GM19372 (cell line): ENCODE data around the gene PDE11A.
"Not testable (repeated sequence)": the region's sequence is repeated elsewhere in the genome, so short reads cannot be mapped to it uniquely, and the experiment has no call there.

Experiments
- ATAC-seq: cut with Tn5 transposase; IDR thresholded peaks from one replicate; pipeline ENCODE4 v1.9.1; 2021; ENCODE audit warnings: mild to moderate bottlenecking, low read depth, moderate library complexity; ENCODE audit not compliant: unreplicated experiment

Gene PDE11A

GRCh38 chr2:178012639-178013038, 59.9 kb downstream of the PDE11A start:
- ATAC-seq, result no peak

DNA sequence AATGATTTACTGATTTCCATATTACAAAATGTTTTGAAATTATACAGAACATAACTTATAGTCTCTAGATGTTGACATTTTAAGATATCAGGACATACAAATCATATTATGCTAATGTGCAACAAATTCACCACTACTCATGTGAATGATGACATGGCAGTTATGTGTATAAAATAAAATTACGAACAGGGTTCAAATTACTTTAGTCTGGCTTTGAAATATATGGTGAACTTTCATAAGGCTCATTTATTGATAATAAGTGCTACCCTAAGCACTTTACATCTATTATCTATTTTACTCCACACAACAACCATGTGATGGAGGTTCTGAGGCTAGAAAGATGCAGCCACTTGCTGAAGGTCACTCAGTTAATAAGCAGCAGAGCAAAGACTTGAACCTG, 62.8 kb downstream of the PDE11A start:
- ATAC-seq, result no peak

GRCh38 chr2:178008636-178009289, 63.8 kb downstream of the PDE11A start:
- ATAC-seq, result no peak

DNA sequence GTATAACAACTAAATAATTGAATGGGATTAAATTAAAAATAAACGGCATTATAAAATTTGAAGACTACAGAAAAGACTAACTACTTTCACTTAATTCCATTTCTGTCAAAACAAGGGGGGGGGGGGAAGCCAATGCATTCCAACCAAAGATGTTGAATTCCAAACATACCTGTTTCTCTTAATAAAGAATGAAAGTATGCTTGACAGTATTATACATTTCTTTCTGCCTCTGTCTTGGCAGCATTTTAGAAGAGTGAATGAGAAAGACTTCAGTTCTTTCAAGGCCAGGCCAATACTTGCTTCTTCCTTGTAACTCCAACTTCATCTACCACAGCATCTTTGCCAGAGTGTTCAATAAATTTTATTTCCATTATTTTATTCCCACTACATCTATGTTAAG, 65.9 kb downstream of the PDE11A start:
- ATAC-seq, result no peak

- ATAC-seq, result no peak
These were observed 66.8 kb downstream of the PDE11A start for GRCh38 chr2:178005756-178006155.

DNA sequence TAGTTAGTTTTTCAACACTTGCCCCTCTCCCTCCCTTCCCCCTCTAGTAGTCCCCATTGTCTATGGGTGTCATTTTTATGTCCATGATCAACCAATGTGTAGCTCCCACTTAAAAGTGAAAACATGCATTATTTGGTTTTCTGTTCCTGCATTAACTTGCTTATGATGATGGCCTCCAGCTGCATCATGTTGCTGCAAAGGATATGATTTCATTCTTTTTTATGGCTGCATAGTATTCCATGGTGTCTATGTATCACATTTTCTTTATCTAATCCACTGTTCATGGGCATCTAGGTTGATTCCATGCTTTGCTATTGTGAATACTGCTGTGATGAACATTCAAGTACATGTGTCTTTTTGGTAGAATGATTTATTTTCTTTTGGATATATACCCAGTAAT, 70.5 kb downstream of the PDE11A start:
- ATAC-seq, result no peak

GRCh38 chr2:177998996-177999395, 73.6 kb downstream of the PDE11A start:
- ATAC-seq, result no peak

- ATAC-seq, result no peak
These were observed 74.6 kb downstream of the PDE11A start for GRCh38 chr2:177998006-177998405.

DNA sequence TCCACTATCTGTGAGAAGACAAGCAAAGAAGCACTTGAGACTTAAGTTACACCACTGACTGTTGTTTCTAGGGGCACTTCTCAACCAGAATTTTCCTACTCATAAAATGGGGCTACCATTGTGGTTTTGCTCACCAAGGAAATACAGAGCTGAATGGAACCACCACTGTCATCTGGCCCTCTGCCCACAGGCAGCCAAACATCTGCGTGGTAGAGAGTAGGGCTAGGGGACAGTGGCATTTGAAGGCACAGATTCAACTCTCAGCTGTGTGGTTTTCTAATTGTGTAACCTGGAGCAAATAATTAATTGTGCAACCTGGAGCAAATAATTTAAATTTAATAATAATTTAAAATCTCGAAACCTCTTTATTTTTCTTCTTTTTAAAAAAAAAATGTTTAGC, 79.6 kb downstream of the PDE11A start:
- no peak for ATAC-seq

DNA sequence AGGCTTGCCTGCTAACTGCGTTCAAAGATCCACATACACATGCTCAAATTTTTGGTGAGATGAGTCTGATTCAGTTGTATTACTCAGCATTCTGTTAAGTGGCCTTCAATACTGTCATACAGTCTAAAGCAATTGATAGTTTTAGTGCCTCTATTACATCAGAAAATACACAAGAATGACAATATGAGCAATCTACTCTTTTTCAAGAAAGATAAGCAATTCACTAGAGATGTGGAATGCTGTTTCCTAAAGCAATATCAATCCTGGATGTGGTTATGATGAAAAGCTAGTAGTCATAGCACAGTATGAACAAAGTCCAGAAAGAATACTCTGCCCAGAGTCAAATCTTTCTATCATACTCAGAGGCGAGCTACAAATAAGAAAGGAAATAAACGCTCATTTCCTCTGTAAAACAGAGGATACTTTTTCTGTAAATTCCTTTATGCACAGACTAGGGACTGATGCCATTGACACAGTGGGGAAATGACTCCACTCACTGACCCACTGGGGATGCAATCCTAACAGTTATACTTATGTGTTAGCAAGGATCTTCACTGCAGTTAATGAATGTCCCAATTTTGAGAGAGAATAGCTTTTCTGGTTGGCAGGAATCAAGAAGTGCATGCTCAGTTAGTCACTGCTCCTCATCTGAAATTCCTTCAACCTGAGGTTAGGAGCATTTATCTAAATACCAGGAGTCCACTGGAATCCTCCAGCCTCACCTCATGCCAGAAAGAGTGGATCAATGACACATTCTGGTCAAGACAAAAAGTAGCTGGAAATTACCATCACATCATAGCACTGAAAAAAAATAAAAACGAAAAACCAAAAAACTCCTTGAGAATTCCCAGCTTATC, 83.3 kb downstream of the PDE11A start:
- no peak for ATAC-seq

- no peak for ATAC-seq
These were observed 87.8 kb downstream of the PDE11A start for GRCh38 chr2:177984749-177985148.

DNA sequence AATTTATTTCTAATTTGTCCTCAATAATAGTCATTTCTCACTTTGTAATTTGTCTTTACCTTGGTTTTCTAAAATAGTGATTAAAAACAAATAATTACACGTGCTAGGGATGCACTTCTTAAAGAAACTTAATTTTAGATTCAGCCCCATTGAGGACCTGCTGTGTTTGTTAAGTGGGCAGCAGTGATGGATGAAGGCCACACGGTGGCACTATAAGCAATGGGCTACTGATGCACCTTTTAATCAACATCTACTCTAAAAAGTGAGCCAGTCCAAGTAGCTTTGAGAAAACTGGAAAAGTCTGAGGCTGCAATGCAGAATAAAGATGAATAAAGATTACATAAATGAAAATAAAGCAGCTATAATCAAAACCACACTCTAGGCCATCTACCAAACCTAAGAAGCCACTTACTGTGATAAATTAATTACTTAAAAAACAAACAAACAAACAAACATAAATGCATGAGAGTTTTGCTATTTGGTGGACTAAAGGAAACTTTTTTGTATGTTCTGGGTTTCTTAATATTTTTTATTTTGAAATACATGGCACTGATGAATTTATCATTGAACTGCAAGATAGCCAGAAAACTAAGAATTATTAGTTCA, 89.3 kb downstream of the PDE11A start:
- ATAC-seq, result peak; percentile 88

DNA sequence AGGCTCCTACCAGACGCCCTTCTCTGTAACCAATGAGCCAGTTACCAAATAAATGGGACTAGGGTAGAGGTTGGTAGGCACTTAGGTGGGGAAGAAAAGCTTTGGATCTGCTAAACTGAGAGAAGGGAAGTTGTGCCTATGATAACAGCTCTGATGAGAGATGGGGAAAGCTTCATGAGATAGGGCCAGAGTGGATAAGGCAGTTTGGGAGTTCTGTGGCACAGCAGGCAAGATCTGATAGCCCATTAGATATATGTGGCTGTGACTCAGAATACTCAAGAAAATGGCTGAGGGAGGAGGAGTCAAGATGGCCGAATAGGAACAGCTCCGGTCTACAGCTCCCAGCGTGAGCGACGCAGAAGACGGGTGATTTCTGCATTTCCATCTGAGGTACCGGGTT, 99.8 kb downstream of the PDE11A start:
- no peak for ATAC-seq

DNA sequence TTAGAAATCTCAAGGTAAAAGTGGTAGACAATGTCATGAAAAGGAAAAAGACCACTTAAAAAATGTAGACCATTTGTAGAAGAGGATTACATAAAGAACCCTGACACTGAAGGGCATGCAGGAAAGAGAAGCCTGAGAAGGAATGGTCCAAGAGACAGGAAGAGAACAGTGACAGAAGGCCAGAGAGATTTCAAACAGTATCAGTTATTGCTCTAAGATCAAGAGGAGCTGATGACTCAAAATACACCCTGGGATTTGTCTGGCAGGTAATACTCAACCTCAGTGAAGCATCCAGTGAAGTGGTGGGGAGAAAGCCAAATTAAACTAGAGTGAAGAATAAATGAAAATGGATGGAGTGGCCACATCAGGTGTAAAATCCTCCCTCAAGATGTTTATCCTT, 100.5 kb downstream of the PDE11A start:
- ATAC-seq, result no peak

GRCh38 chr2:177970670-177971454, 101.7 kb downstream of the PDE11A start:
- no peak for ATAC-seq

DNA sequence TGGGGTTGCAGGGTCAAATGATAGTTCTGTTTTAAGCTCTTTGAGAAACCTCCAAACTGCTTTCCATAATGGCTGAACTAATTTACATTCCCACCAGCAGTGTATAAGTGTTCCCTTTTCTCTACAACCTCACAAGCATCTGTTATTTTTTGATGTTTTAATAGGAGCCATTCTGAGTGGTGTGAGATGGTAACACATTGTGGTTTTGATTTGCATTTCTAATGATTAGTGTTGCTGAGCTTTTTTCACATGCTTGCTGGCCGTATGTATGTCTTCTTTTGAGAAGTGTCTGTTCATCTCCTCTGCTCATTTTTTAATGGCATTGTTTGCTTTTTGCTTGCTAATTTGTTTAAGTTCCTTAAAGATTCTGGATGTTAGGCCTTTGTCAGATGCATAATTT, 107.7 kb downstream of the PDE11A start:
- no peak for ATAC-seq

DNA sequence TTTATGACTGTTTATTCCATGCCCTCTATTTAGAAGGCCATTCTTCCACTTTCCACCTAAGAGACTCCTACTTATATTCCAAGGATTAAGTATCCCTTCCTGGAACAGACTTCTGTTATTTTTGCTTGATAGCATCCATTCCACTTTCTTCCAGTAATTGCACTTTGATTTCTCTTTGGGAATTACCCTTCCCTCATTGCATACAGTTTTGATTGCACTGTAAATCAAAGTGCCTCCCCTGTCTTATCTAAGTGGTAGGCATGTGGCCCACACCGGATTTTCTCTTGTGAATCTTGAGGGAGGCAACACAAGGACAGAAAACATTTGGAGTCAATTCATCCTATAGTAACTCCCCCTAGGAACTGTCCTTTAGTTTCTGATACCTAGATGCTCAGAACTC, 120.4 kb downstream of the PDE11A start:
- ATAC-seq, result no peak

DNA sequence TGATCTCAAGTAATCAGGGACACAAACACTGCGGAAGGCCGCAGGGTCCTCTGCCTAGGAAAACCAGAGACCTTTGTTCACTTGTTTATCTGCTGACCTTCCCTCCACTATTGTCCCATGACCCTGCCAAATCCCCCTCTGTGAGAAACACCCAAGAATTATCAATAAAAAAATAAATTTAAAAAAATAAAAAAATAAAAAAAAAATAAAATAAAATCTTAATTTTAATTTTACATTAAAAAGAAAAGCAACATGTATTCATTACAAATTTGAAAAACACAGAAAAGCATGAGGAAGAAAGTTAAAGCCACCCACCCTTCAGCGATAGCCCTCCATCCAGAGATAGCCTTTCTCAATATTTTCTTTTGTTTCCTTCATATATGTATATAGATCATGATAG, 125.0 kb downstream of the PDE11A start:
- ATAC-seq, result not testable (repeated sequence)

DNA sequence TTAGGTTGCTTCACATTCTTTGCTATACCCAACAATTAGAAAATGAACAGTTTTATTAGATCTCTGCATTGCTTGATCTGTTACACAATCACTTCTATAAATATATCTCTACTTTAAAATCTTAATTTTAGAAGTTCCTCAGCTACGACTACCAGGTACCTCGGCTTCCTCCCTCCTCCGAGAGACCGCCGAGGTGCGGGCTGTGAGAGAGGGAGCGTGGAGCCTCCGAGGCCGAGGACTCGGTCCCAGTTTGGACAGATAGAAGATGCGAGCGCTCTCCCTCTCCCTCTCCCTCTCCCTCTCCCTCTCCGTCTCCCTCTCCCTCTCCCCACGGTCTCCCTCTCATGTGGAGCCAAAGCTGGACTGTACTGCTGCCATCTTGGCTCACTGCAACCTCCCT, 128.0 kb downstream of the PDE11A start:
- not testable (repeated sequence) for ATAC-seq

DNA sequence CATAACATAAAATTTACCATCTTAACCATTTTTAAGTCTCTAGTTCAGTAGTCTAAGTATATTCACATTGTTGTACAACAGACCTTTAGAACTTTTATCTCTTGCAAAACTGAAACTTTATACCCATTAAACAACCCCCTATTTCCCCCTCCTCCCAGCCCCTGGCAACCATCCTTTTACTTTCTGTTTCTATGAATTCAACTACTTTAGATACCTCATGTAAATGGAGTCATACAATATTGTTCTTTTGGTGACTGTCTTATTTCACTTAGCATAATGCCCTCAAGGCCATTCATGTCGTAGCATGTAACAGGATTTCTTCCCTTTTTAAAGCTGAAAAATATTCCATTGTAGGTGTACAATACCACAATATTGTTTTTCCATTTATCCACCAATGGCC, 129.8 kb downstream of the PDE11A start:
- no peak for ATAC-seq

DNA sequence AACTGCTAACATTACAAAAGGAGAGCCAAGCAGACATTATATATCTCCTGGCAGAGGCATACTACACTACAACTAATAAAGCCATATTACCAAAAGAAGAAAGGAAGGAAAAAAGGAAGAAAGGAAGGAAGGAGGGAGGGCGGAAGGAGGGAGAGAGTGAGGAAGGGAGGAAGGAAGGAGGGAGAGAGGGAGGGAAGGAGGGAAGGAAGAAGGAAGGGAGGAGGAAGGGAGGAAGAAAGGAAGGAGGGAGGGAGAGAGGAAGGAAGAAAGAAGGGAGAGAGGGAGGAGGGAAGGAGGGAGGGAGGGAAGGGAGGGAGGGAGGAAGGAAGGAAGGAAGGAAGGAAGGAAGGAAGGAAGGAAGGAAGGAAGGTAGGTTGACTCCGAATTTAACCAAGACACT, 133.4 kb downstream of the PDE11A start:
- no peak for ATAC-seq
